ENCODE data around the gene ENG.

DNA sequence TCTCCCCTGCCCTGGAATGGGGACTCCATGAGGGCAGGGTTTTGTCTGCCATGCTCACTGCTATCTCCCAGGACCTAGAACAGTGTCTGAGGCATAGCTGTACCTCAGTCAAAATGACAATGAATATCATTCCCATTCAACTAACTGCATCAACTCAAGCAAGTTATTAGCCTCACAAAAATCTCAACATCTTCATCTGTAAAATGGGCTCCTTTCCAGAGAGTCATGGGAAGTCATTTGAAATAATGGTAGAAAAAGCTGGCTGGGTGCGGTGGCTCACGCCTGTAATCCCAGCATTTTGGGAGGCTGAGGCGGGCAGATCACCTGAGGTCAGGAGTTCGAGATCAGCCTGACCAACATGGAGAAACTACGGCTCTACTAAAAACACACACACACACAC lies 85.4 kb downstream of the ENG start:
- TF ChIP-seq RFX5 (IDR thresholded peaks at IDR 0.05; ENCODE audit: borderline replicate concordance, low read depth, low read length) (no peak), BACH1 (IDR thresholded peaks at IDR 0.05; ENCODE audit: low read length) (no peak), POLR2AphosphoS5 (IDR thresholded peaks at IDR 0.05; ENCODE audit: low read depth, low read length) (no peak), TAF7 (optimal IDR thresholded peaks at IDR 0.05; ENCODE audit: borderline replicate concordance, low read depth, low read length) (no peak), JUN (IDR thresholded peaks at IDR 0.05; ENCODE audit: low read depth, low read length) (no peak), RAD21 (IDR thresholded peaks at IDR 0.05 in 1 of 2, conservative IDR thresholded peaks at IDR 0.05 in 1 of 2; ENCODE audit: low read depth in 2 of 2, low read length in 2 of 2) (no peak), SP1 (IDR thresholded peaks at IDR 0.05; ENCODE audit: low read depth, low read length) (no peak), POLR2A (IDR thresholded peaks at IDR 0.05; ENCODE audit: control extremely low read depth in 1 of 2, low read depth in 2 of 2, low read length in 2 of 2) (no peak), SRF (IDR thresholded peaks at IDR 0.05; ENCODE audit: low read depth, low read length) (no peak), JUND (IDR thresholded peaks at IDR 0.05; ENCODE audit: low read length) (no peak)
- TF ChIP-seq, protein P1, sequence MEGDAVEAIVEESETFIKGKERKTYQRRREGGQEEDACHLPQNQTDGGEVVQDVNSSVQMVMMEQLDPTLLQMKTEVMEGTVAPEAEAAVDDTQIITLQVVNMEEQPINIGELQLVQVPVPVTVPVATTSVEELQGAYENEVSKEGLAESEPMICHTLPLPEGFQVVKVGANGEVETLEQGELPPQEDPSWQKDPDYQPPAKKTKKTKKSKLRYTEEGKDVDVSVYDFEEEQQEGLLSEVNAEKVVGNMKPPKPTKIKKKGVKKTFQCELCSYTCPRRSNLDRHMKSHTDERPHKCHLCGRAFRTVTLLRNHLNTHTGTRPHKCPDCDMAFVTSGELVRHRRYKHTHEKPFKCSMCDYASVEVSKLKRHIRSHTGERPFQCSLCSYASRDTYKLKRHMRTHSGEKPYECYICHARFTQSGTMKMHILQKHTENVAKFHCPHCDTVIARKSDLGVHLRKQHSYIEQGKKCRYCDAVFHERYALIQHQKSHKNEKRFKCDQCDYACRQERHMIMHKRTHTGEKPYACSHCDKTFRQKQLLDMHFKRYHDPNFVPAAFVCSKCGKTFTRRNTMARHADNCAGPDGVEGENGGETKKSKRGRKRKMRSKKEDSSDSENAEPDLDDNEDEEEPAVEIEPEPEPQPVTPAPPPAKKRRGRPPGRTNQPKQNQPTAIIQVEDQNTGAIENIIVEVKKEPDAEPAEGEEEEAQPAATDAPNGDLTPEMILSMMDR (IDR thresholded peaks at IDR 0.05; ENCODE audit: control extremely low read depth in 1 of 3, insufficient read depth in 1 of 3, low read depth in 1 of 3, low read length in 3 of 3) = no peak
- TF ChIP-seq, protein P2, sequence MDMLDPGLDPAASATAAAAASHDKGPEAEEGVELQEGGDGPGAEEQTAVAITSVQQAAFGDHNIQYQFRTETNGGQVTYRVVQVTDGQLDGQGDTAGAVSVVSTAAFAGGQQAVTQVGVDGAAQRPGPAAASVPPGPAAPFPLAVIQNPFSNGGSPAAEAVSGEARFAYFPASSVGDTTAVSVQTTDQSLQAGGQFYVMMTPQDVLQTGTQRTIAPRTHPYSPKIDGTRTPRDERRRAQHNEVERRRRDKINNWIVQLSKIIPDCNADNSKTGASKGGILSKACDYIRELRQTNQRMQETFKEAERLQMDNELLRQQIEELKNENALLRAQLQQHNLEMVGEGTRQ (IDR thresholded peaks at IDR 0.05; ENCODE audit: low read length) = no peak
- TF ChIP-seq, protein P3, sequence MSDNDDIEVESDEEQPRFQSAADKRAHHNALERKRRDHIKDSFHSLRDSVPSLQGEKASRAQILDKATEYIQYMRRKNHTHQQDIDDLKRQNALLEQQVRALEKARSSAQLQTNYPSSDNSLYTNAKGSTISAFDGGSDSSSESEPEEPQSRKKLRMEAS (IDR thresholded peaks at IDR 0.05) = no peak
- TF ChIP-seq, protein P4, sequence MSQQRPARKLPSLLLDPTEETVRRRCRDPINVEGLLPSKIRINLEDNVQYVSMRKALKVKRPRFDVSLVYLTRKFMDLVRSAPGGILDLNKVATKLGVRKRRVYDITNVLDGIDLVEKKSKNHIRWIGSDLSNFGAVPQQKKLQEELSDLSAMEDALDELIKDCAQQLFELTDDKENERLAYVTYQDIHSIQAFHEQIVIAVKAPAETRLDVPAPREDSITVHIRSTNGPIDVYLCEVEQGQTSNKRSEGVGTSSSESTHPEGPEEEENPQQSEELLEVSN (IDR thresholded peaks at IDR 0.05) = no peak
